Kasumi-1 (cell line): ENCODE measurements around the gene SCP2.

Source experiments
- DNase-seq, 2 experiments: peaks; one replicate each; lab custom pipeline; 2025; lab: John Stamatoyannopoulos, UW

Gene SCP2

DNA sequence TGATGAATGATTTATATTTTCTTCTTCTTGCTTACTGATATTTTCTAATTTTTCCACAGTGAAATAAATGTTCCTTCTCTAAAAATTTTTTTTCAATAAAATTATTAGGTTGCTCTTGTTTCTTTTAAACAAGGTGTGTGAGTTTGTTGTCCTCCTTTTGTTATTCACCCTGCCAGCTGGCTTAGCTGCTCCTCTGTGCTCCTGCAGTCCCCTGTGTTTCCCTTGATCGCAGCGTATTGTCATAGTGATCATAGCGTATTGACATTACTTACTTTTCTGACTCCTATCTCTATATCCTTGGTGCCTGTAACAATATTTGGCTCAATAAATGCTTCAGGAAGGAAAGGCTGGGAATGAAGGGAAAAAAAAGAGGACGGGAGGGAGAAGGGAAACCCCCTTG lies 110.1 kb downstream of the SCP2 start:
- no peak for DNase-seq

DNA sequence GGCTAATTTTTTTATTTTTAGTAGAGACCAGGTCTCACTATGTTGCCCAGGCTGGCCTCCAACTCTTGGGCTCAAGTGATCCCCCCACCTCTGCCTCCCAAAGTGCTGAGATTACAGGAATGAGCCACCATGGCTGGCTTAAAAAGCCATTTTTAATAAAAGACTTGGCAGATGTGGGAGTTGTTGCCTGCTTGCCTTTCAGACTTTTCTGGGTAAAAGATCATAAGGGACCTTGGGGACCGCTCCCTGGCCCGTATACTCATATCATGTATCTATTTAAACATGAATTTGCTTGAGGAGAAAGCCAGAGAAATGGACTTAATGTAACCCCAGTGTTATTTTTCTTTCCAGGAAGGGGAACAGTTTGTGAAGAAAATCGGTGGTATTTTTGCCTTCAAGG lies 111.5 kb downstream of the SCP2 start:
- no peak for DNase-seq

DNA sequence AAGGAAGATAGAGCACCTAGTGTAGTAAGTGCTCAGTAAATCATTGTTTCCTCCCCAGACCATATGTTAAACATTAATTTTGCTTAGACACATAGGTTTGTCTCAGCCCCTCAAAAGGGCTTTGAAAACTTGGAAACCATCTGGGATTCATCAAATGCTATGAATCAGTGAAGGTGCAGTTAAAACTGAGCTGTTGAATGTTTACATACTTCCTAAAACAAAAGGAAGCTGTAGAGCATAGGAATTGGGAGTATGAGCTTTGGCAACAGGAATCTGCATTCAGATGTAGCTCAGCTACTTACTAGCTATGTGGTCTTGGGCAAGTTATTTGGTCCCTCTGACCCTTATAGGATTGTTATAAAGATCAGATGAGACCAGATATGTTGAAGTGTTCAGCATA lies 116.2 kb downstream of the SCP2 start:
- no peak for DNase-seq

DNA sequence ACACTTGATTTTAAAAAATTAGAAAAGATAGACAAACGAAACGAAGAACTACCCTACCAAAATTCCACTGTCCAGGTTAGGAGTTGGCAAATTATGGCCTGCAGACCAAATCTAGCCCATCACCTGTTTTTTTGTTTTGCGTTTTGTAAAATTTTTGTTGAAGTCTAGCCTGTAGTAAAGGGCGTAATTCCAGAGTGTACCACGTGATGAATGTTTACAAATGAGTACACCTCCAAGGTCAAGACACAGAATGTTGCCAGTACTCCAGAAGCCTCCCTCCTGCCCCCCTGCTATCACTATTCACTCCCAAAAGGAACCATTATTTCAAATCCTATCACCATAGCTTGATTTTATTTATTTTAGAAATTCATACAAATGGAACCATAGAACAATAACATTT lies 117.8 kb downstream of the SCP2 start:
- DNase-seq, result no peak

DNA sequence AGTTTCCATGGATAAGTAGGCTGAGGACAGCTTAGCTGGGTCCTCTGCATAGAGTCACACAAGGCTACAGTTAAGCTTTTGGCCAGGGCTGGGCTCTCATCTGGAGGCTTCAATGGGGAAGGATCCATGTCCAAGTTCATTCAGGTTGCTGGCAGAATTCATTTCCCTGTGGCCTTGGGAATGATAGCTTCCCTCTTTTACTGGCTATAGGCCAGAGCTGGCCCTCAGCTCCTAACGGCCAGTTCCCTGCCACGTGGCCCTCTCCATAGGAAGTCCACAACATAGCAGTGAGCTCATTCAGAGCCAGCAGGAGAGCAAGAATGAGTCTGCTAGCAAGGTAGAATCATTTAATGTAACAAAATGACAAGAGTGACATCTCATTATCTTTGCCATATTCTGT lies 119.9 kb downstream of the SCP2 start:
- DNase-seq, result no peak

DNA sequence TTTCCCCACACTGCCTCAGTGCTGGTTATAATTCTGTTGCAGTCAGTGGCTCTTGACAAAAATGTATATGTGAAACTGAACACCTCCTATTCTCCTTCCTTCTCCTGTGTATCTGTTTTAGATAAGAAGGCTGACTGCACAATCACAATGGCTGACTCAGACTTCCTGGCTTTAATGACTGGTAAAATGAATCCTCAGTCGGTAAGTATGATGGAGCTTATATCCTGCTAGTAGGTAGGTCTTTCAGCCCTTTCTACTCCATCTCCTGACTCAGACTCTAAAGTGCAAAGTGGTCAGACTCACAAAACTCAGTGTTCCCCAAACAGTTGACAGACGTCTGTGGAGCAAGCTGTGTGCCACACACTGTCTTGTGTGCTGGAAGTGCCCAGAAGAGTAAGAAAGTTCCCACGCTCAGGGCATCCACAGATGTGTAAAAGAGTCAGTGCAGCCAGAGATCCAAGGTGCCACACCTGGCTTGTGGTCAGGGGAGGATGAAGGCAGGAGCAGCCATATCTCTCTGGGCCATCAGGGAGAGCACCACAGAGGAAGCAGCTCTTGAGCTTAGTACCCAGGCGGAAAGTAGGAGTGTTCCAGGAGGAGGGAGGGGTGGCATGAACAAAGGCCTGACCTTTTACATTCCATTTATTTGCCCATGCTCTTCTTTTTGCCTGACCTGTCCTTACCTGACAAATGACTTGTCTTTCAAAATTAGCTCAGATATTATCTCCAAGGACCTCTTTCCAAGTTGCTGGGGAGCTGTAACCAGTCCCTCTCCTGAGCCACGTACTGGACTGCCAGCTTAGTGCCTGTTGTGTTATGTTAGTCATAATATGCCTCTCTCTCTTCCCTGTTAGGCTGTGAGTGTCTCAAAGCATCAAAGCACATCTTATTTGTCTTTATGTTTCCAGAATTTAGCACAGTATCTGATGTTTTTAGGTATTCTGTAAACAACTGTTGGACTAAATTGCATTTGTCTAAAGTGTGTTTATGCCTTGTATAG lies 121.0 kb downstream of the SCP2 start:
- DNase-seq, result no peak

DNA sequence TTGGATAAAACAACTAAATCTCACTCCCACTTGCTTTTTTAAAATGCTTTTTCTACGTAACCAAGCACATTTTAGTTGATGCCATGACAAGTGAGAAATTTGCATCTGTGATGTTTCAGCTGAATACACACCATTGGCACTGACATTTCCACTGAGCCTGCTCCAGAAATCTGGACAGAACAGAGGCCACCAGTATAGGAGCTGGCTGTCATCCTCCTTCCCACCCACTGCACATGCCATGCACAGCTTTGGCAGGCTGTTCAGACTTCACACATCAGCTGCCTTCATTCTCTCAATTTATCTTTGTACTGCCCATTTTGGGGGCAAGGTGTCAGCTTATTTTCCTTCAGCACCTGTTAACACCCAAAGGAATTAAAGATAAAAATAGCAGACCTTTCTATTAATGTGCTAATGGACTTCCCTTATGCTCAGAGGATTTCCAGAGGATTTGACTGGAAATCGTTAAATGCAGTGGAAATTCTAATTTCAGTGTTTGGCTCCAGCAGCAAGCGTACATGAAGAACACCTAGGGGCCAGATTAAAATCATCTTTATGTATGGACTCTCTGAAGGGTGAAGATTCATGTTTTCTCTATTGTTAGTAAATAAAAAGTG lies 122.0 kb downstream of the SCP2 start:
- DNase-seq, result no peak

DNA sequence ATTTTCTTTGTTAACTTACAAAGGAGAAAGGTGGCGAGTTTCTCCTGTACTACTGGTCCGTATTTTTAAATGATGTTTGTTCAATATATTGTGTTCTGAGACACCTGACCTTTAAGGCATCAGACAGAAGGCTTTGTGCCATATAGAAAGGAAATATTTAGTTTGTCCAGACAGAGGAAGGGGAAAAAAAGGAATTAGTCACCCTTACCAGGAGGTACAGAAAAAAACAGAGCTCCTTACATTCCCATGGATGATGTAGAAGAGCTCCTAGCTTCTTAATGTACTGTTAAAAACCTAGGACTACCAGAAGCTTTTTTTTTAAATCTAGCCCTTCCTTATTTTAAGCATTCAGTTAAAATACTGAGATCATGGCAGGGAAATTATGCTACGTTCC lies 122.5 kb downstream of the SCP2 start:
- no peak for DNase-seq

DNA sequence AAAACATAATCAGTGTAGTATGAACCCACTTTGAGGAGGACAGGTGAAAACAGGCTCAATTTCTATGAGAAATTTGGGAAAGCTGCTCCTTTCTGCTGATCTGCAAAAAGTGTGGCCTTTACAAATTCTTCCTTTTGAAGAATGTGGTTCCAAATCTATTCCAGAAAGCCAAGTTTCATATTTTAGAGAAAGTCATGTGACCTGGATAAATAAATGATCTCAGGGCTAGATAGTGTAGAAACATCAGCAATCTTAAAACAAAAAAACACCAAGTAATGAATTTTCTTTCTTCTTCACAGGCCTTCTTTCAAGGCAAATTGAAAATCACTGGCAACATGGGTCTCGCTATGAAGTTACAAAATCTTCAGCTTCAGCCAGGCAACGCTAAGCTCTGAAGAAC lies 123.2 kb downstream of the SCP2 start:
- no peak for DNase-seq

DNA sequence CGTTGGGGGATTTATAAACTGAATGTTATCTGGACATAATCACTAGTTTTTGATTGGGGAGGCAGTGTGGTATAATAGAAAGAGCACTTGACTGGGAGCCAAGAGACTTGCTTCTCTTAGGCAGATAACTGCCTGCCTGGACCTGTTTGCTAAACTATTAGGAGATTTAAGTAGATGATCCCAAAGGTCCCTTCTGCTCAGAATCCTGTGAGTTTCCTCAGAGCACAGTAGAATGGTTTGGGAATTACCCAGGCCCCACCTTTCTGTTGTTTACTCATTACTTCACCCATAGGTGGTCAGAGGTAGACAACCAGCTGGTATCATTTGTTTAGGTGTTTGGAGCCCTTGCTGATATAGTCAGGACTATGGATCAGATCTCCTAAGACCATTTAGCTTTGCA lies 124.6 kb downstream of the SCP2 start:
- DNase-seq, result no peak

DNA sequence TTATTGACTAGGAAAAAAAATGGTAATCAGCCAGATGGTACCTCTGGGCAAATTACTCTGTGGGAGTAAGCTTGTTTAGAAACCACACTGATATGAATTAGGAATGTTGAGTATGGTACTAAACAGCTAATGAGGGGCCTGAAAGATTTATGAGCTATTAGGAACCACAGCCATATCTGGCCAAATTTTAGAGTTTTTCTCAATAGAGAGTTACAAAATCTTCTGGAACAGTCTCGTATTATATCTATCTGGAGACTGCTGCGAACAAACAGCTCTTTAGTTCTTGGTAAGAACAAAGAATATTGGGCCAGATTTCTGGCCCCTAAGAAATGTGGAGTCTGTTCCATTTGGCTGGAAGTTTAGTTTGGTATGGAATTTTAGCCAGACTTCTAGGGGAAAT lies 130.1 kb downstream of the SCP2 start:
- DNase-seq, result no peak

DNA sequence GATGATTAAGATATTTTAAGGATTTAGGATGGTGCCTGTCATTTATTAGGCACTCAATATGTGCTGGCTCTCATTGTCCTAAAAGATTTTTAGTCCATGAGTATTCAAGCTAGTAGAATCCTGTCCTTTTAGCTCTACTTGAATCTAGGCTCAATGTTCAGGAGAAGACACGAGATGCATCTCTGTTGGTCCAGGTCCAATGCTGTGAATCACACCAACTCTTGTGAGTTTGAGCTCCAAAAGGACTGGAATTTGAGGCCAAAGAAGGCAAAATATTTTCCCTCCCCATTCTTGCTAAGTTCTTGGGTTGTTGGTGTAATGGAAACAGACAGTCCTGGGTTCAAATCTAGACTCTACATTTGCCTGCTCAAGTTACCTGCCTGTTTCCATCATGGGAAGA lies 133.5 kb downstream of the SCP2 start:
- no peak for DNase-seq

DNA sequence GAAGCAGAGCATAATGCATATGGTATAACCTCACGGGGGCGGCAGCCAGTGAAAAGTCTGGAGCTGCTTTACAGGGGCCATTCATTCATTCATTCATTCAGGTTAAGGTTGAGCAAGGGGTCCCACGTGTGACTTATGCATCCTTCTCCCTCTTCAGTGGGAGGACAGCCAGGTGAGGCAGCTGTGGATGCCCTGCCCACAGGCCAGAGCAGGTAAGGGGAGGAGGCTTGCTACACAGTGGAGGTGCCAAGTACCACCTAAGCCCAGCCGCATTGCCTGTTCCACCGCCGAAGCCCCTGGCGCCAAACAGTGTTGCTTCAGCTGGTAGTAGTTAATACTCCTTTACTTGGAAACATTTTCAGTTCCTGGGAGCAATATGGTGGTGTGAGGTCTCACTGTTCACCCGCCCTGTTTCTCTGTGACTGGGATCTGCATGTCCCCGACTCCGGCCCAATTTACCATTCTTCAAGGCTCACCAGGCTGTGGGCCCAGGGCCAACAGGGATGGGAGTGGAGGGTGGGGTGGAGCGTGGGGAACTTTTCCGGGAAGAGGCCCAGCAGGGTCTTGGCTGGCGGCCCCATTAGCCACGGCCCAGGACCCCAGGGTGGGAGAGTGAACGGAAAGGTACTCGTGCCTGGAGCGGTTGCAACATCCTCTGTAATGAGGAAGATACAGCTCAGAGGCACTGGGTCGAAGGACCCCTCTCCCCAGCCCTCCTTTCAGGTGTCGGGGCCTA lies 134.2 kb downstream of the SCP2 start:
- DNase-seq, result no peak

DNA sequence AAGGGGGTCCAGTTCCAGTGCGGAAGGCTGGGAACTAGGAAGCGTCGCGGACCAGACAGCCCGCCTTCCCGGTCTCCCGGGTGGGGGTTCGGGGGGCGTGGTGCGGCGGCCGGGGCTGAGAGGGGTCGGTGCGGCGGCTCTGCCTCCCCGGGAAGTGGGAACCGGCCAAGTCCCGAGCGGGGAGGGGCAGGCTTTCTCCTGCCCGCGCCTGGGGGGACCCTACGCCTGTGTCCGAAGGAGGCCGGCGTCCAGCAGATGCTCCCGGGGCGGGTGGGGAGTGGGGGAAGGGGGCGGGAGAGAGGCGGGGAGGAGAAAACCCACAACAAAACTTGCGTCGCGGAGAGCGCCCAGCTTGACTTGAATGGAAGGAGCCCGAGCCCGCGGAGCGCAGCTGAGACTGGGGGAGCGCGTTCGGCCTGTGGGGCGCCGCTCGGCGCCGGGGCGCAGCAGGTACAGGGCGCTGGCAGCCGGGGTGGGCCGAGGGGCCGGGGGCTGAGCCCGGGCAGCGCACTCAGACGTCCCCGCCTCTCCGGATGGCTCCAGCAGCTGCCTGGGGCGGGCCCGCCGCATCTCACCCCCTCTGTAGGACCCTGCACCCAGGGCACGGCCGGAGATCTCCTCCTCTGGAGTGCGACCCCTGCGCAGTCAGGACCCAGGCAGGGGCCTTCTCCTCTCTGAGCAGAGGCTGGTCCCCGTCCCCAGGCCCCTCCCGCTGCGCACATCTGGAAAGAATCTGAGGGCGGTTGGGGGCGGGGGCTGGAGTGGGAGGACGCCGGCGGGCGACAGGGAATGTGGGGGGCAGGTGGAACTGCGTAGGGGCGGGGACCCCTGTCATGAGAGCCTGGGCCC lies 135.0 kb downstream of the SCP2 start, which contains the start of gene PODN:
Gene PODN, plus strand, starts transcription at position 355 of the 849 bp plus-strand sequence. CDS start 7,643 bp downstream, outside the sequence.
- DNase-seq, result peak in 1 of 2 experiments; percentile 38

DNA sequence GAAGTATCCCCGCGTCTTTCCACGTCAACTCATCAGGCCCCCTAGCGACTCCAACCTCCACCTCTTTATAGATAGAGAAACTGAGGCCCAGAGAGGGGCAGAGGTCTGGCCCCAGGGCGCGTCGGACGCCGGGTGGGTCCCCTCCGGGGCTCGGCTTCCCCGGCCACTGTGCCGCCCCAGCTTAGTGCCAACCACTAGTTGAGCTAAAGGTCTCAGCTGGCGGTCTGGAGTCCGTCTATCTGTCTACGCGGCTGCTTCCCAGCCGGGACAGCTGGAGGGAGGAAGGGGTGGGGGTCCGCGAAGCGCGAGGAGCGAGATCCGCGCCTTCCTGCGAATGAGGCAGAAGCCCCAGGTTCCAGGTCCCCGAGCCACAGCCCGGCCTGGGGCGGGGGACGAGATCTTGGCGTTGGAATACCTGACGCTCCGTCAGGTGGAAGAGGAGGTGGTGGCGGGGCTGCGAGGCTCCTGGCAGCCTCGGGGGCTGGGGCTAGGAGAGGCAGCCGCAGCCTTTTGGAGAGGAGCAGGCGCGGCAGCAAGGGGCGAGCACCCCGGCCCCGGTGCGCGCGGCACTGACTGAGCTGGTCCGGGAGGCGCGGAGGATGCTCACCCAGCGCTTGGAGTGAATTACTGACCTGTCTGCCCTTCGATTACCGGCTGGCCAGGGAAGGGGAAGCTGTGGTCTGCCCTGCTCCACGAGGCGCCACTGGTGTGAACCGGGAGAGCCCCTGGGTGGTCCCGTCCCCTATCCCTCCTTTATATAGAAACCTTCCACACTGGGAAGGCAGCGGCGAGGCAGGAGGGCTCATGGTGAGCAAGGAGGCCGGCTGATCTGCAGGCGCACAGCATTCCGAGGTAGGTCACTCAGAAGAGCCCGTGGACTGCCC lies 135.9 kb downstream of the SCP2 start:
- no peak for DNase-seq

DNA sequence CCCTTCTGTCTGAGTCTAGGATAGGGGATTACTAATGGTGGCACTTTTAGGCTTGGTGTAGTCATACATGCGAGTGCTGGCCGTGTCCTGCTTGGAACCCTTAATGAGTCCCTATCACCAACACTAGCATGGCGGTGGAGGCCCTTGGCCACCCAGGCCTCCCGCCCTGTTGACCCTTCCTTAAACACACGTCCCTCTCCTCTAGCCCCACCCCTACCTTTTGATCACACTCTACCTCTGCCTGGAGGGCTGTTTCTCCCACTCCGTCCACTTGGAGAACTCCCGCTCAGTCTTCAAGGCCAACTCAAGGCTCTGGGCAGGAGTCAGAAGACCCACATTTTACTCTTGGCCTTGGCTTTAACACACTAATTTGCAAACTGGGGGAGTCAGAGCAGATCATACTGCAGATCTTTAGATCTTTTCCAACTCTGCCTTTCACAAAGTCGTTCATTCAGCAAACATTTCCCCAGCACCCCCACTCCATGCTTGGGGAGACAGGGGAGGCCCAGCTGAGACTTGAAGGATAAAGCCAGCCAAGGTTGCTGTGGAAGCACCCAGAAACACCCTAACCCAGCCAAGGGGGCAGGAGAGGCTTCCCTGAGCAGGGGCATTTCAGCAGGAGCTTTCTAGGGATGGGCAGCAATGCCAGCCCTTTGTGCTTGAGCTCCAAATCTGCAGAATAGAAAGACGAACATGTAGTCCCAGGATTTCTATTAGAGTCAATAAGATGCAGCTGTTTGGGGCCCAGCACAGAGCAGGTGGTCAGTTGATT lies 136.9 kb downstream of the SCP2 start:
- no peak for DNase-seq

DNA sequence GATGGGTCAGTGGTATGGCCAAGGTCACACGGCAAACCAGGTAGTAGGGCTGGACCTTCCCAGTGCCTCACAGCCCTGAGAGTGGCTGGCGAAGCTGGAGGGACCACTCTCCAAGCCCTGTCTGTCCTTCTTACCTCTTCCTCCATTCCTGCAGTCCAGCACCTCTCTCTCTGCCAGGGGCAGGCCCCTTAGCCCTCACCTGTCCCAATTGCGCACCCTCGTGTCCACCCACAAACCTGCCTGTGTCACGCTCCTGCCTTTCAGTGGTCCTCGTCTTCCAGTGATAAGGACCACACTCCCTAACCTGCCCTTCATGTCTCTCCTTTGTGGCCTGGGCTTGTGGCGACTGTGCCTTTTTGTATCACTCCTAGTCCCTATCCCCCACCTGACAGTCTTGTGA lies 138.3 kb downstream of the SCP2 start:
- no peak for DNase-seq

DNA sequence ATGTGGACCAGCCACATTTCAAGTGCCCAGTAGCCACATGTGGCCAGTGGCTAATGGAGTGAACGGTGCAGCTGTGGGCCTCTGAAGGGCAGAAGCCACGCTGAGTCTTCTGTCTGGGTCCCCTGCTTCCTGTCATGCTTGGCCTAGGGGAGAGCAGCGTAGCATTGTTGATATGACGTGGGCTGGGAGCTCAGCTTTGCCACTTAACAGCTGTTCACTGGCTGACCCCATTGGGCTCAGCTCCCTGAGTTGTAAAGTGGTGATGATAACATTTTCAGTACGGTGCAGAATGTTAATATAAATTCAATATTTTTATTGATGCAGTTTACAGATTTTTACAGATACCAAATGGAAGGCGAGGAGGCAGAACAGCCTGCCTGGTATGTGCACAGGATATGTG lies 139.4 kb downstream of the SCP2 start:
- no peak for DNase-seq

DNA sequence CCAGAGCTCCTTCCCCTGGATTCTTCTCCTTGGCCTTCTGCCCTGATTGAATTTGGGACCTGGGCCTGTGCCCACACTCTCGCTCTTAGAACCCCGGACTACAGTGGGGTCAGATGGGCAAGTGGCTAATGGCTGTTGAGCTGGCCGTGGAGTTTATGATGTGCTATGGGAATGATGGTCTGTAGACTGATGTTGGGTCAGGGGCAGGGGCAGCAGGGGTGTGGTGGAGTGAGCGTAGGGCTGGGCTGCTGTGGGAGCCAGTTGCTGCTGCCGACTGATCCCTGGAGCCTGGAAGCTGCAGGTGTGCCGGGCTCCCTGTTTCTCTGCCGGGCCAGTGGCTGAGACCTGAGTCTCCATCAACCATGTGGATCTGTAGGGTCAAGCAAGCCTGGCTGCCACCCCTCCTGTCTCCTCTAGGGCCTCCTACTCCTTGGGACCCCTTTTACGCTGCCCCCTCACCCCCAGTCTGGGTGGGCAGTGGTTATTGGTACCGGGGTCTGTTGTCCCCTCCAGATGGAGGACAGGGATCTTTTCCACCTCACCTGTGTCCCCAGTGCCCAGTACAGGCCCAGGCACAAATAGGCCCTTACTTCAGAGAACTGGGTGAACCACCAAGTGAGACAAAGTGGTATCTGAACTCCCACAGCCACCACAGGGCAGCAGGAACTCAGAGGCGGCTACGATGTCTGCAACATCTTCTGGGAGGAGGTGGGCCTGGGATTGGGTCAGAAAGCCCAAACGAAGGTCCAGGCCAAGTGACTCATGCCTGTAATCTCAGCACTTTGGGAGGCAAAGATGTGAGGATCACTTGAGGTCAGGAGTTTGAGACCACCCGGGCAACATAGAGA lies 140.0 kb downstream of the SCP2 start:
- no peak for DNase-seq
